ENCODE data around the gene SPECC1.

DNA sequence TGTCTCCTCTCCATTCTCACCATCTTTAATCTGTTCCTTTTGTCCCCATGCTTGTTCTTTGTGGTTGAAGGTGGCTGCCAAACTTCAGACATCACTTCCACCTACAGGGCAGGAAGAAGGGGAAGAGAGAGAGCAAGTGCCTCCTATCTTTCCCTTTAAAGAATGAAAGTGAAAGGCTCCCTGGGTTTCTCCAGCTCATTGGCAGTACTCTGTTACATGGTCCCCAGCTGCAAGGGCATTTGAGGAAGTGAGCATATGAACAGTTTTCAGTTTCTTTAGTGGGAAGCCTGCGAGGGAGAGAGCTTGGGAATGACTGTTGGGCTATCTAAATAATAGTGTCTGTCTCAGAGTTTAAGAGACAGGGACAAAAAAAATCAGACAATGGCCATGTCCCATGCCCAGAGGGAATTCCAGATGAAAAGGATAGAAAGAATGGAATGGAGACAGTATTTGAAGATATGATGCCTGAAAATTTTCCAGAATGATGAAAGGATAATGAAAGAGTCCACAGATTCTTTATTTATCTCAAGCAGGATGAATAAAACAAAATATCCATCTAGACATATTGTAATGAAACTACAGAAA is 298.3 kb downstream of the SPECC1 start:
- TF ChIP-seq CTCF (IDR thresholded peaks at IDR 0.05; ENCODE audit: low read depth, low read length) = no peak
- TF ChIP-seq MYC (IDR thresholded peaks at IDR 0.05; ENCODE audit: low read depth, low read length) = no peak
- TF ChIP-seq, protein P1, sequence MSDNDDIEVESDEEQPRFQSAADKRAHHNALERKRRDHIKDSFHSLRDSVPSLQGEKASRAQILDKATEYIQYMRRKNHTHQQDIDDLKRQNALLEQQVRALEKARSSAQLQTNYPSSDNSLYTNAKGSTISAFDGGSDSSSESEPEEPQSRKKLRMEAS (IDR thresholded peaks at IDR 0.05; ENCODE audit: low read depth, low read length) = no peak
- TF ChIP-seq POLR2A (IDR thresholded peaks at IDR 0.05; ENCODE audit: extremely low read depth, insufficient read length) = no peak

Measured in NB4 (cell line).